Kidney (tissue), 14 donors: Measurements from ENCODE around the gene NAPA. TPM values are rescaled to one million over a fixed set of nuclear protein-coding genes. Genes with fewer than 3 reads are reported as not detected.

Source experiments
- DNase-seq, 5 donors: peaks; one replicate each; pipeline ENCODE4 v3.0.0-alpha.2; 2013 to 2020
- FAIRE-seq: peaks from 2 replicates; lab custom pipeline; 2012; peaks lifted over from hg19 to GRCh38; lab: Jason Lieb, UNC
- H3K27ac ChIP-seq, 2 donors: one replicate each; pipeline ENCODE4 v1.7.0; 2013; ENCODE audit warnings: low read depth in 2 of 2, low read length in 2 of 2, inconsistent platforms in 1 of 2
- H3K27me3 ChIP-seq: one replicate; pipeline ENCODE4 v1.7.1; 2013; ENCODE audit warnings: low read length, inconsistent platforms; ENCODE audit not compliant: control insufficient read depth, insufficient read depth
- H3K36me3 ChIP-seq, 3 donors: one replicate each; pipeline versions ENCODE4 v1.7.0 to v1.7.1; 2013; ENCODE audit warnings: low read length in 3 of 3, control low read depth in 1 of 3, inconsistent platforms in 1 of 3; ENCODE audit not compliant: insufficient read depth in 3 of 3, control insufficient read depth in 2 of 3
- H3K4me1 ChIP-seq, 3 donors: one replicate each; pipeline versions ENCODE4 v1.7.0 to v1.7.1; 2013; ENCODE audit warnings: low read length in 3 of 3, inconsistent platforms in 1 of 3, low read depth in 1 of 3; ENCODE audit not compliant: control insufficient read depth in 2 of 3, insufficient read depth in 2 of 3
- H3K4me3 ChIP-seq, 3 donors: one replicate each; pipeline versions ENCODE4 v1.7.0 to v1.8.1; 2013; ENCODE audit warnings: low read length in 3 of 3, control low read depth in 1 of 3, inconsistent platforms in 1 of 3
- H3K9ac ChIP-seq, 3 donors: one replicate each; pipeline versions ENCODE4 v1.7.0 to v1.7.1; 2013; ENCODE audit warnings: low read length in 3 of 3, control low read depth in 1 of 3, inconsistent platforms in 1 of 3
- H3K9me3 ChIP-seq, 3 donors: one replicate each; pipeline versions ENCODE4 v1.7.0 to v1.7.1; 2013; ENCODE audit warnings: low read length in 3 of 3, control low read depth in 1 of 3, inconsistent platforms in 1 of 3; ENCODE audit not compliant: control insufficient read depth in 2 of 3, insufficient read depth in 1 of 3
- intact Hi-C: fragments of 100-400 bp; cut with DNase I; formaldehyde crosslinking; loops from one replicate; pipeline ENCODE4 v1.11.1; 2022
- polyA plus RNA-seq: library from polyadenylated mRNA; stranded (reverse); fragments of 350-450 nt; fragmentation: Illumina TruSeq; extraction: RNeasy Lipid Tissue Mini Kit (QIAGEN cat#74804); gene quantifications from one replicate; pipeline ENCODE4 v1.2.3, GENCODE V29; 2014; ENCODE audit warnings: low read depth, low replicate concordance; ENCODE audit not compliant: insufficient read depth
- total RNA-seq: library from RNA; stranded (reverse); fragmentation: NEBNext Ultra II Directional; extraction: Animal tissue kit (Norgen Biotek cat#: 25700); gene quantifications from one replicate; pipeline ENCODE4 v1.2.1, GENCODE V29; 2021
- TF ChIP-seq, protein P1 (sequence below): IDR thresholded peaks from 3 replicates; pipeline ENCODE4 v1.5.1; 2012; ENCODE audit warnings: mild to moderate bottlenecking, moderate library complexity, borderline replicate concordance; ENCODE audit not compliant: insufficient read depth; ENCODE audit errors: extremely low read depth
- donor health status: control.
- donor health status: control.
- donor health status: control.
- donor health status: control.
- donor health status: control.
- donor health status: DM: yes; HTN: yes; CAD: no.
- donor health status: Normal renal cell carcinoma (clear cell type).

Gene NAPA
- total and polyA plus RNA-seq, 2 donors from 2014 or later: 136 to 213 TPM

DNA sequence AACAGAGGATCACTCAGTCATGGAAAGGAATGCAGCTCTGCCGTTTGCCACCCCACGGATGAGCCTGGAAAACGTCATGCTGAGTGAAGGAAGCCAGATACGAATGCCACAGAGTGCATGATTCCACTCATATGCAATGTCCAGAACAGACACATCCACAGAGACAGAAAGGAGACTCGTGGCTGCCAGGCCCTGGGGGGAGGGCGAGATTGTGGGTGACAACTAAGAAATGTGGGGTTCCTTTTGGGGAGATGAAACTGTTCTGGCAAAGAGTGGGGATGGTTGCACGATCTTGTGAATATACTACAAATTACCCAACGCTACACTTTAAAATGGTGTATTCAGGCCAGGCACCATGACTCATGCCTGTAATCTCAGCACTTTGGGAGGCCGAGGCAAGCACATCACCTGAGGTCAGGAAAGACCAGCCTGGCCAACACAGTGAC lies 27.2 kb upstream of the NAPA start:
- Histone ChIP-seq H3K27ac (no peak overlapping the region), H3K36me3 (no peaks in the 10 kb centered on the region), H3K9ac (no peak overlapping the region), H3K4me3 (no peak overlapping the region), H3K4me1 (peaks cover 0 to 2% (median 0%) of the 10 kb centered on the region in 3 donors), H3K27me3 (no peaks in the 10 kb centered on the region), H3K9me3 (no peaks in the 10 kb centered on the region)
- FAIRE-seq (no peak), DNase-seq (no peak)
- TF ChIP-seq, protein P1, sequence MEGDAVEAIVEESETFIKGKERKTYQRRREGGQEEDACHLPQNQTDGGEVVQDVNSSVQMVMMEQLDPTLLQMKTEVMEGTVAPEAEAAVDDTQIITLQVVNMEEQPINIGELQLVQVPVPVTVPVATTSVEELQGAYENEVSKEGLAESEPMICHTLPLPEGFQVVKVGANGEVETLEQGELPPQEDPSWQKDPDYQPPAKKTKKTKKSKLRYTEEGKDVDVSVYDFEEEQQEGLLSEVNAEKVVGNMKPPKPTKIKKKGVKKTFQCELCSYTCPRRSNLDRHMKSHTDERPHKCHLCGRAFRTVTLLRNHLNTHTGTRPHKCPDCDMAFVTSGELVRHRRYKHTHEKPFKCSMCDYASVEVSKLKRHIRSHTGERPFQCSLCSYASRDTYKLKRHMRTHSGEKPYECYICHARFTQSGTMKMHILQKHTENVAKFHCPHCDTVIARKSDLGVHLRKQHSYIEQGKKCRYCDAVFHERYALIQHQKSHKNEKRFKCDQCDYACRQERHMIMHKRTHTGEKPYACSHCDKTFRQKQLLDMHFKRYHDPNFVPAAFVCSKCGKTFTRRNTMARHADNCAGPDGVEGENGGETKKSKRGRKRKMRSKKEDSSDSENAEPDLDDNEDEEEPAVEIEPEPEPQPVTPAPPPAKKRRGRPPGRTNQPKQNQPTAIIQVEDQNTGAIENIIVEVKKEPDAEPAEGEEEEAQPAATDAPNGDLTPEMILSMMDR: no peak
- intact Hi-C loops: no loop called here

DNA sequence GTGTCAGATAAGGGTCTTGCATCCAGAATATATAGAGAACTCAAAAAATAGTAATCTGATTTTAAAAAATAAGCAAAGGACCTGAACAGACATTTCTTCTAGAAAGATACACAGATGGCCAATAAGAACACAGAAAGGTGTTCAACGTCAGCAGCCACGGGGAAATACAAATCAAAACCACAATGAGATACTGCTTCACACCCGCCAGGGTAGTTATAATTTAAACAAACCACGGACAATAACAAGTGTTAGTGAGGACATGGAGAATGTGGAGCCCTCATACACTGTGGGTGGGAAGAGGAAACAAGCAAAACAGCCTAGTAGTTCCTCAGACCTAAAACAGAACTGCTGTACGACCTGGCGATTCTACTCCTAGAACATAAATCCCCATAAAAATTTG lies 26.7 kb upstream of the NAPA start:
- Histone ChIP-seq H3K4me1 (peaks cover 0 to 2% (median 0%) of the 10 kb centered on the region in 3 donors), H3K4me3 (no peak overlapping the region), H3K27me3 (no peaks in the 10 kb centered on the region), H3K9me3 (no peaks in the 10 kb centered on the region), H3K36me3 (no peaks in the 10 kb centered on the region), H3K27ac (no peak overlapping the region), H3K9ac (no peak overlapping the region)
- no peak for DNase-seq
- no peak for FAIRE-seq
- intact Hi-C loops: no loop called here
- TF ChIP-seq, protein P1: no peak

DNA sequence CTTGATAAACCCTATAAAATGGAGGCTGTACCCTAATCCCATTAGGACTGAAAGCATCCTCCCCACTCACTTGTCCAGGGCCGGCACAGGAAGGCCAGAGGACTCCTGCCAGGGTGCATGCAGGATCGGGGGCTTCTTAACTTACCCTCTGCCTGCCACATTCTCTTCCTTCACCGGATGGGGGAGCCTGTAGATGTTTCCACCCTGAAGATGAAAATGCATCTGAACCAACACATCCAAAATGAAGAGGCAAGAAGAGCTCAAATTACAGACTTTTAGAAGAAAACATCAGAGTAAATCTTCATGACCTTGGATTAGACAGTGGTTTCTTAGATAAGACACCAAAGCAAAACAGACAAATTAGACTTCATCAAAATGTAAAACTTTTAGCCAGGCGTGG lies 25.9 kb upstream of the NAPA start:
- H3K9me3 ChIP-seq: no peaks in the 10 kb centered on the region
- peaks cover 0 to 2% (median 0%) of the 10 kb centered on the region in 3 donors for H3K4me1 ChIP-seq
- H3K36me3 ChIP-seq: no peaks in the 10 kb centered on the region
- no peak overlapping the region for H3K27ac ChIP-seq
- no peak overlapping the region for H3K9ac ChIP-seq
- no peaks in the 10 kb centered on the region for H3K27me3 ChIP-seq
- FAIRE-seq (no peak), DNase-seq (peak in 2 of 5 donors; percentile 37 to 40)
- intact Hi-C loops: no loop called here
- TF ChIP-seq, protein P1: no peak
- no peak overlapping the region for H3K4me3 ChIP-seq

DNA sequence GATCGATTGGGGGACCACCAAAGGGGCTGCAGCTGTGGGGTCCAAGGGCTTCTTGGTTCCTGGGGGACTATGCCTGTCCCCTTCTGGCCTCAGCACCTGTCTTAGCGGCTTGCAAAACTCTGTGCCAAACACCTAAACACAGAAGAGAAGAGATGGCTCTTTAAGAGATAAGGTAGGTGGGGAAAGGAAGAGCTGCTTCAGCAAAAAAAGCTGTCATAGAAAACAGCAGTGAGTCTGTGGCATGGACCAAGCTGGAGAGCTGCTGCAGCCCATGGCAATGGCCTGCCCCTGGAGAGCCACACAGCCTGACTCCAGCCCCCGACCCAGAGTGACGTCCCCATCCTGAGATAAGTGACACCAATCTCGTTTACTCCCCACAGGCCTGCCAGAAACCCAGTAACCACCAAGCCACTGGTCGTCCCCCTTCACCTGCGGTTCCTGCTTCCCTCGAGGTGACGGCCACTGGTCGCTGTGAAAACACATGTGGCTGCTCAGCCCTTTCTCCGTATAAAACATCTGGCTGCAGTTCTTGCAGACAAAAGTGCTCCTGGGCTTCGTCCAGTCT lies 25.0 kb upstream of the NAPA start:
- intact Hi-C loops: no loop called here
- H3K4me3 ChIP-seq: no peak overlapping the region

More for the DNA sequence above, 25.0 kb upstream of the NAPA start:
- FAIRE-seq (no peak), DNase-seq (peak in 1 of 5 donors; percentile 26)
- Histone ChIP-seq H3K36me3 (no peaks in the 10 kb centered on the region), H3K9me3 (no peaks in the 10 kb centered on the region), H3K27me3 (no peaks in the 10 kb centered on the region), H3K9ac (no peak overlapping the region), H3K4me1 (no peaks in the 10 kb centered on the region), H3K27ac (no peak overlapping the region)
- TF ChIP-seq, protein P1: no peak
